ENCODE data around the gene ARCN1.
"Not testable (repeated sequence)": the region's sequence is repeated elsewhere in the genome, so short reads cannot be mapped to it uniquely, and the experiment has no call there.

ARCN1 gene

DNA sequence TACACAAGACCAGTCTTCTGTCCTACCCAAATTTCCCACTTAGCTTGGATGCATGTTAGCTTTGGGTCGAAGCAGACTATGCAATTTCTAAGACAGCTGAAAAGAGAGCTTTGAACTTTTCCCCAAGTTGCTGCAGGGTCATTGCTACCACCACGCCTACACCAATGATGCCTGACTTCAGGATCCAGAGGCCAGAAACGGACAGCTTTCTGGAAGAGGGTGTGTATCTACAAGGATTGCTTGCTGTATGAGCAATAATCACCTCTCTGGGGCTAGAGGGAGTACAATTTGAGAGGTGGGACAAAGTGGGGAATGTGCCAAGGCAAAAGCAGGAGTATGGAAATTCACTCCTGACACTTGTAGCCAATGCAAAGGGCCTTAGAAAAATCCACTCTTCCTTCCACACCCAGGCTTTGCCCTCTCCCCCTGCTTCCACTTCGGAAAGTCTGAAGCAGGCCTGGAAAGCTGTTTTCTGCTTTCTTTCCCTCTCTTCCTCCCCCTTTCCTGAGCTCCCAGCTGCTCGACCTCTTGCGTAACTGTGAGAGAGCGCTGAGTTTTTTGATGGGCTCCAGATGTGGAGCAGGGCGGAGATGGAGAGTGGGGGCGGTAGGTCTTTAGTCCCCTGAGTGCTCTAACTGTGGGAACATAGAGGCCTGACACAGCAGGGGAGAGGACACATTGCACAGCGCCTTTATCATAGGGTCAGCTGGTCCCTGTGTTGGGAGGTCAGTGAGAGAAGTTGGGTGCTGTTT is 33.1 kb downstream of the ARCN1 start:
- DNase-seq (ENCODE audit: low read depth in 2 of 2, low spot score in 1 of 2) = no peak

DNA sequence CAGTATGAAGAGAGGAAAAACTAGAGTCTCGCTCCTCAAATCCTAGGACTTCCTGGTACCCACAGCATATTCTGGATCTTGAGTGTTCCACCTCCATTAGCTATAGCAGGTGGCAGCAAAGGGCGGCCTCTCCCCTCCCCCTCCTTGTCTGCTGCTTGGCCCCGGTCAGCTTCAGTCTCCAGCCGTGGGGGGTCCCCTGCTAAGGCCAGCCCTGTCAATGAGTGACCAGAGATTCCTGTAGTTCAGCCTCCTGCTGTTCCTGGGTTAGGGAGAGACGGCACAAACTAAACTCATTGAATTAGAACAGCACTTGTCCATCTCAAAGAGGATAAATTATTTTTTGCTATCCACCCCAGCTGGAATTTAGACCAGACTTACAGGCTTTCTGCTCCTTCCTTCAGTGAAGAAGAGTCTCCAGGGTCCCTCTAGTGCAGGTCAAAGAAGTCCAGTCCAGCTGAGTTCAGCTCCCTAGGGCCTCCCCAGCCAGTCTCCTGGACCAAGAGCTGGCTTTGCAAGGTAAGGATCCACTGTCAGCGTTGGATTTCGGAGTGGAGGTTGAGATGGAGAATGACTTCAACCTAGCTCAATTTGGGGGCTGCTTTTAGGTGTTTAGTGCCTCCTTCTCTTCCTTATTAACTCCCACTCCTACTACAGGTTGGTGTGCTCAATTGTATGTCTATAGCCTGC is 34.1 kb downstream of the ARCN1 start:
- no peak for DNase-seq (ENCODE audit: low read depth in 2 of 2, low spot score in 1 of 2)

GRCh38 chr11:118606844-118607228 is 34.6 kb downstream of the ARCN1 start:
- DNase-seq (ENCODE audit: low read depth in 2 of 2, low spot score in 1 of 2) = no peak

DNA sequence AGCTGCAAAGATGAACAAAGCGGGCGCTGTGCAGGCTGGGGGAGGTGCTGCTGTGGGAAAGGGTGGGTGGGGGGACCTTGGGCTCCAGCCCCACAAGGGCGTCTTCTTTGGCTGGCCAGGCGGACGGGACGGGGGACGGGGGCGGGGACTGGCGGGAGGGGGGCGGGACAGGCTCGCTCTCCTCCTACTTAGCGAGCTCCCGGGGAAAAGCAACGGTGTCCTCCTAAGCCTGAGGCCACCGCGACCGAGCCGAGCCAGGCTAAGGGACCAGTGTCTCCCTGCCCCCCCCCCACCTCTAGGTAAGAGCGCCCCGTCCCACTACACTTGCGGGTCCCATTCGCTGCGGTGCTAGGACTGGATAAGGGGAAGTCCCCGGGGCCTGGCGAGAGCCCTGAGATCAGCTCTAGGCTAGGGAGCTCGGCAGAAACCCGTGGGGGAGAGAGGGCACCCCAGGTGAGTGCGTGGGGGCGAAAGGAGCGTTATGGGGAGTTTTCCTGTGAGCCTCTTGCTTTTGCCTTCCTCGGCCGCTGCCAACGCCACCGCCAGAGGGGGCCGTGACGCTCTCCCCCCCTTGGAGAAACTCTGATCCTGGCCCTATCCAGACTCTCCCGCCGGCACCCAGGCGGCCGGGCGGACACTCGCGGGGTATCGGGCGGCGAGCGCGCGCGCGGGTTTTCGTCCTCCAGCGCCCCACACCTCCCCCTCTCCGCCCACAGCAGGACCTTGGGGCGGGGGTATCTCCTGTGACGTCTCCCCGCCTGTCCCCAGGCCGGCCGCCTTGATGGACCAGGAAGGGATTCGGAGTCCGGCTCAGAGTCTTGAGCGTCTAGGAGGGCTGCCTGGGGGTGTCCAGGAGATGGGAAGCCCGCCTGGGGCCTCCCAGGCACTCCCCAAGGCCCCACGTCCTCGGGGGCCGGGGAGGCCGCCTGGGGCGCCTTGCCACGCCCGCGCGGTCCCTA is 35.5 kb downstream of the ARCN1 start, which contains the start of gene PHLDB1:
Gene PHLDB1, plus strand, starts transcription at position 215 of the 959 bp plus-strand sequence. CDS start 6,222 bp downstream, outside the sequence.
- DNase-seq (ENCODE audit: low read depth in 2 of 2, low spot score in 1 of 2) = no peak

- peak; percentile 67 to 76 for DNase-seq (ENCODE audit: low read depth in 2 of 2, low spot score in 1 of 2)
Observed at GRCh38 chr11:118608360-118609227, 36.4 kb downstream of the ARCN1 start.

- no peak for DNase-seq (ENCODE audit: low read depth in 2 of 2, low spot score in 1 of 2)
Observed at GRCh38 chr11:118609380-118610224, 37.4 kb downstream of the ARCN1 start.

DNA sequence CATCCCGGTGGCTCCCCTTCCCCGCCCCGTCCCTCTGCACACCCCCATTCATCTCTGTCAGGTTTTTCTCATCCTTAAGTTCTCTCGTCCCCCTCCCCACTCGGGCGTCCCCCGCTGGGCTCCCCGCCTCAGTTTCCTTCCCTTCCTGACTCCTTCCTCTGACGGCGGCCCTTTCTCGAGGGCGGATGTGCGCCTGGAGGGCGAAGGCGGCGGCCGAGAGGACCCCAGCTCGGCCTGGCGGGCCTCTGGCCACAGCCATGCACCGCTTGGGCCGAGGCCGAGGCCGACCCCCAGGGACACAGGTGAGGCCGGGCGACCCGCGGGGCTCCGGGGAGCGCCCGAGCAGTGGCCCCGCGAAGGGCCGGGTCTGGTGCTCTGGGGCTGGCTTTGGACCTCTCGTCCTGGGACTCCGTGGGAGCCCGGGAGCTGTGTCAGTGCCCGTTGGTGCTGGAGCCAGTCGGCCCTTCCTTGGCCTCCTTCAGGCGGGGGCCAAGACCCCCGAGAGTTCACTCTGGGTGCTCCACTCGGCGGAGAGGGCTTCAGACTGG is 38.1 kb downstream of the ARCN1 start:
- no peak for DNase-seq (ENCODE audit: low read depth in 2 of 2, low spot score in 1 of 2)

DNA sequence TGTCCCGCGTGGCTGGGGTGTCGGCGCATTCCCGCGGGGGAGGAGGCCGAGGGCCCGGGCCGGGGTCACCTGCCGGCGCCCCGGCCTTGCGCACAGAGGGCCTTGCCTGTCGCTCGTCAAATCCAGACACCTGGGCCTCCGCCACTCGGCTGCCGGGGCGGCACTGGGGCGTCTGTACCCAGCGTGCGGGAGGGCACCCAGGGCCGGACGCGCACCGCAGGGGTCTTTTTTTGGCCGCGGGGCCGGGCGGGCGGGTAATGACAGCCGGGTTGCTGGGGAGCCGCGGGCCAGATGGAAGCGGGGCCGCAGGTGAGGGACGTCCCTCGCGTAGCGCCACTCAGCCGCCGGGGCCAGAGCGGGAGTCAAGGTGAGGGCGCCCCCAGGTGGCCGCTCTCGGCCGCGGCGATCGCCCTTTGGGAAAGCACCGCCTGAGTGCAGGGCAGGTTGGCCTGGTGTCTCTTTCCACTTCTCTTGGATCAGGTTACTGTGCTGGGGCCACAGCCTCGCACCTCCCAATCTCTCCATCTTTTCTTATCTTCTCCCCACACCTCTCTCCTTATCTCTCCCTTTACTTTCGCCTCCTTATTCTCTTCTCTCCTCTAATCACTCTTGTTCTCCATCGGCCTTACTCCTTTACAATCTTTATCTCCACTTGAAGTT is 38.7 kb downstream of the ARCN1 start:
- DNase-seq (ENCODE audit: low read depth in 2 of 2, low spot score in 1 of 2) = peak; percentile 66 to 73

GRCh38 chr11:118611433-118611795 is 39.2 kb downstream of the ARCN1 start:
- not testable (repeated sequence) for DNase-seq (ENCODE audit: low read depth in 2 of 2, low spot score in 1 of 2)

DNA sequence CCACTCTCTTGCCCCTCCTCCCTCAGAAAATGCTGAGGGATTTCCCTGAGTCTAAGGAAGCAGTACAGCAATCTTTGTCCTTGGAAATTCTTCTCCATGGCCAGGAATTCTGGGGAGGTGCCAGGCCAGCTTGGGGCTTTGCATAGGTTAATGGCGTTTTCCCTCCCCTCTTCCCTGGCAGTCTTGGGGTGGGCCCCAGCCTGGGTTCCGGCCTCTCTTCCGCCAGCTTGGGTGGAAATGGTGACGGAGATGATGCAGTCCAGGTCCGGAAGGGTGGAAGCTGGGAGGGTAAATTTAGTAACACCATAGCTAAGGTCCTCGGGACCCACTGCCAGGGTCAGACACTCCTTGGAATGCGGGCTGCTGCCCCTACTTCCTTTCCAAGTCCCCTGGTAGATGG is 40.2 kb downstream of the ARCN1 start:
- no peak for DNase-seq (ENCODE audit: low read depth in 2 of 2, low spot score in 1 of 2)

DNA sequence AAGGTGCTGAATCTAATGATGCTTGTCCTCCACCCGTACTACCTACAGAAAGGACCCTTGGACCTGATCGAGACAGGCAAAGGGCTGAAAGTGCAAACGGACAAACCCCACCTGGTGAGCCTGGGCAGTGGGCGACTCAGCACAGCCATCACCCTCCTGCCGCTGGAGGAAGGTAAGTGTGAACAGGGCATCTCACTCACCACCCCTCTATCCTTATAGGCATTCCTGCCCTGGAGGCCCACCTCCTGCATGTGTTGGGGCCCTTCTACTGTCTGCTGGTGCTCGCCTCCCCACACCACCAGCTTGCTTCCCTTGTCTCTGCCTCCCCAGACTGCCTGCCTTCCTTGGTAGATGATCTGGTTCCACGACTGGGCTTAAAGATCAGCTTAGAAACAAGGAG is 42.3 kb downstream of the ARCN1 start:
- DNase-seq (ENCODE audit: low read depth in 2 of 2, low spot score in 1 of 2) = no peak

DNA sequence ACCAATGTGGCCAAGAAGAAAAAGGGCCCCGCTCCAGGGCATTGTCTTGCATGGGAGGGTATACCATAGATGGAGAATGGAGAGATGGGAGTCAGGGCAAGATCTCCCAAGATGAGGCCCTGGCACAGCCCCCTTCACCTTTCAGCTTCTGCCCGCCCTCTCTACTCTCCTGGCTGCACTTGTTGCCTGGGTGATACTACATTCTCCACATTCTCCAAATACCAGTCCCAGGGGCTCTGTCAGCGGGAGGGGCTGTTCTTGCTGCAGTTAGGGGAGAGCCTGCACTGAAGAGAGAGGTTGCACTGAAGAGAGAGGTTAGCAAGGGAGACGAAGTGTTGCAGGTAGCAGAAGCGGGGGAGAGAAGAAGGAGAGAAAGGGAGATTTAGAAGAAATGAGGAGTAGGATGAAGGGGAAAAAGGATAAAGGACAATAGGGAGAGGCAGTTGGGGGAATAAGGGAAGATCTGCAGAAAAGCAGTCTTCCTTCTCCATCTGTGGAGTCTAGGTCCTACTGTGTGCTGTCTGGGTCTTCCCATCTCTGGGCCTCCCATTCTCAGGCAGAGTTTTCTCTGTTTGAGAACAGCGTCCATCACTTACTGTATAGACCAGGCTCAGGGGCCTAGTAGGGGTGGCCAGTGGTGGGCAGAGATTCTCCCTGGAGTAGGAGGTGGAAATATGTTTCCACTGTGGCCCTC is 43.2 kb downstream of the ARCN1 start:
- DNase-seq (ENCODE audit: low read depth in 2 of 2, low spot score in 1 of 2) = no peak

GRCh38 chr11:118615976-118616371 is 43.8 kb downstream of the ARCN1 start:
- no peak for DNase-seq (ENCODE audit: low read depth in 2 of 2, low spot score in 1 of 2)

- DNase-seq (ENCODE audit: low read depth in 2 of 2, low spot score in 1 of 2) = no peak
Observed at GRCh38 chr11:118618115-118618990, 46.1 kb downstream of the ARCN1 start.

- DNase-seq (ENCODE audit: low read depth in 2 of 2, low spot score in 1 of 2) = no peak
Observed at GRCh38 chr11:118618991-118619375, 46.8 kb downstream of the ARCN1 start.

DNA sequence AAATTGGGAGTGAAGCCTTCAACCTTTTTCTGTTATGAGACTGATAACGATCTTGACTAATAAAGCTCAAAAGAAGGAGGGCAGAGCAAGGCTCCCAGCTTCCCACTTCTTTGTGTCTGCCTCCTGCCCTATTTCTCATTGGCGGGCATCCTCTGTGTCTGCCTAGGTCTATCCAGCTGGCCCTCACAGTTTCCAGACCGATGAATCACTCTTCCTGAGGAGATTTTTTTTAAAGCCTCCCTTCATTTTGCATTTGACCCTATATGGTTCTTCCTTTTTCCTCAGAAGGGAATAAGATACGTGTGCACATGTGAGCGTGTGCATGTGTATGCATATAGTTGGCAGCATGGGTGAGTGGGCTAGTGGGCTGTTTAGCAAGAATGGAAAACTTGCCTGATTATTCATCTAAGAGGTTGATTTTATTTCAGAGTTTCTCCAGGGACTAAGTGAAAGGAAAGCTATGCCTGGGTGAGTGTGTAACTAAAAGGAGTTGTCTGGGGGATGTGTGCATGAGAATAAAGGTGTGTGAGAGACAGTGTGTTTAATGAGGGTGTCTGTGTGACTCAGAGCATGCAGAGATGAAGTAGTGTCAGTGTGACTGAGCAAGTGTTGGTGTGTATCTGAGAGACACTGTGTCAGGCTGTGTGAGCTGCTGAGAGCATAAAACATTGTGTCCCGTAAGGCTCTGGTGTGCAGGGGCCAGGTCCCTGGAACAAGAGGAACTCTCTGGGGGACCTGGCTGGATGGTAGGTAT is 47.4 kb downstream of the ARCN1 start:
- DNase-seq (ENCODE audit: low read depth in 2 of 2, low spot score in 1 of 2) = no peak

Data from stimulated activated CD8-positive, alpha-beta memory T cell treated with anti-CD3 and anti-CD28 coated beads, Interleukin-4, amount 100 ng/mL, for 1 hour (primary cell).